Mesenchymal stem cell (in vitro differentiated cells and primary cell): Measurements from ENCODE around the gene GALC.
A peak's percentile ranks its signal among the peaks of the same experiment; 100 is the strongest.

ENCODE experiments used
- DNase-seq: peaks from one replicate; pipeline ENCODE4 v3.0.0-alpha.2; 2013
- H2AFZ ChIP-seq: one replicate; pipeline ENCODE4 v1.6.1; 2013; ENCODE audit warnings: low read depth, mild to moderate bottlenecking, control low read depth, inconsistent platforms, low read length, moderate library complexity
- H2AK5ac ChIP-seq: 2 replicates; pipeline ENCODE4 v1.6.1; 2013; ENCODE audit warnings: low read length, moderate library complexity, mild to moderate bottlenecking, inconsistent platforms; ENCODE audit not compliant: severe bottlenecking
- H2BK120ac ChIP-seq: one replicate; pipeline ENCODE4 v1.6.1; 2013; ENCODE audit warnings: low read depth, mild to moderate bottlenecking, inconsistent platforms, low read length, moderate library complexity
- H2BK12ac ChIP-seq, 2 experiments: one replicate each; pipeline ENCODE4 v1.6.1; 2013; ENCODE audit warnings: inconsistent platforms in 2 of 2, low read length in 2 of 2, mild to moderate bottlenecking in 2 of 2, moderate library complexity in 2 of 2, control low read depth in 1 of 2
- H2BK15ac ChIP-seq: one replicate; pipeline ENCODE4 v1.6.1; 2013; ENCODE audit warnings: mild to moderate bottlenecking, low read depth, inconsistent platforms; ENCODE audit not compliant: poor library complexity, severe bottlenecking
- H2BK5ac ChIP-seq: 2 replicates; pipeline ENCODE4 v1.6.1; 2013; ENCODE audit warnings: low read depth, mild to moderate bottlenecking, low read length, control low read depth, inconsistent platforms; ENCODE audit not compliant: poor library complexity, severe bottlenecking
- H3K14ac ChIP-seq, 2 experiments: one replicate each; pipeline ENCODE4 v1.6.1; 2013; ENCODE audit warnings: inconsistent platforms in 2 of 2, low read length in 2 of 2, control low read depth in 1 of 2, mild to moderate bottlenecking in 1 of 2, moderate library complexity in 1 of 2
- H3K18ac ChIP-seq, 2 experiments: one replicate each; pipeline ENCODE4 v1.6.1; 2013; ENCODE audit warnings: inconsistent platforms in 2 of 2, low read length in 2 of 2, control low read depth in 1 of 2, low read depth in 1 of 2, mild to moderate bottlenecking in 1 of 2
- H3K23ac ChIP-seq, 2 experiments: one replicate each; pipeline ENCODE4 v1.6.1; 2013; ENCODE audit warnings: inconsistent platforms in 2 of 2, low read length in 2 of 2, mild to moderate bottlenecking in 2 of 2, moderate library complexity in 2 of 2, control low read depth in 1 of 2
- H3K27ac ChIP-seq: 2 replicates; pipeline ENCODE4 v1.5.1; 2013; ENCODE audit warnings: mild to moderate bottlenecking, moderate library complexity, low read length, control low read depth, inconsistent platforms; ENCODE audit not compliant: poor library complexity, severe bottlenecking
- H3K27me3 ChIP-seq, 2 experiments: 2 replicates each; pipeline versions ENCODE4 v1.6.1 to v1.7.0; 2013; ENCODE audit warnings: low read length in 2 of 2, mild to moderate bottlenecking in 2 of 2, moderate library complexity in 2 of 2, control low read depth in 1 of 2, inconsistent platforms in 1 of 2; ENCODE audit not compliant: control insufficient read depth in 1 of 2, insufficient read depth in 1 of 2
- H3K36me3 ChIP-seq, 2 experiments: 2 replicates each; pipeline versions ENCODE4 v1.6.1 to v1.7.0; 2013; ENCODE audit warnings: low read length in 2 of 2, control low read depth in 1 of 2, inconsistent platforms in 1 of 2, low read depth in 1 of 2, mild to moderate bottlenecking in 1 of 2; ENCODE audit not compliant: insufficient read depth in 2 of 2, control insufficient read depth in 1 of 2
- H3K4ac ChIP-seq, 2 experiments: one replicate each; pipeline ENCODE4 v1.6.1; 2013; ENCODE audit warnings: inconsistent platforms in 2 of 2, low read length in 2 of 2, mild to moderate bottlenecking in 2 of 2, moderate library complexity in 2 of 2, control low read depth in 1 of 2, low read depth in 1 of 2
- H3K4me1 ChIP-seq: 2 replicates; pipeline ENCODE4 v1.6.1; 2013; ENCODE audit warnings: low read depth, low read length, control low read depth; ENCODE audit not compliant: control insufficient read depth, insufficient read depth
- H3K4me2 ChIP-seq: 2 replicates; pipeline ENCODE4 v1.6.1; 2013; ENCODE audit warnings: low read length, mild to moderate bottlenecking, inconsistent platforms; ENCODE audit not compliant: poor library complexity, severe bottlenecking
- H3K4me3 ChIP-seq, 2 experiments: 2 replicates each; pipeline versions ENCODE4 v1.5.1 to v1.7.0; 2013; ENCODE audit warnings: low read length in 2 of 2, mild to moderate bottlenecking in 2 of 2, control low read depth in 1 of 2, low read depth in 1 of 2; ENCODE audit not compliant: insufficient read depth in 1 of 2
- H3K79me1 ChIP-seq: replicated peaks from 2 replicates; pipeline ENCODE4 v1.6.1; 2013; ENCODE audit warnings: mild to moderate bottlenecking, control low read depth, low read length, inconsistent platforms; ENCODE audit not compliant: poor library complexity, severe bottlenecking
- H3K9ac ChIP-seq: 2 replicates; pipeline ENCODE4 v1.7.0; 2013; ENCODE audit warnings: mild to moderate bottlenecking, low read length, moderate library complexity
- H3K9me3 ChIP-seq: 2 replicates; pipeline ENCODE4 v1.7.0; 2013; ENCODE audit warnings: mild to moderate bottlenecking, low read length; ENCODE audit not compliant: control insufficient read depth
- H4K8ac ChIP-seq: one replicate; pipeline ENCODE4 v1.6.1; 2013; ENCODE audit warnings: inconsistent platforms, mild to moderate bottlenecking, low read length, moderate library complexity
- H4K91ac ChIP-seq: one replicate; pipeline ENCODE4 v1.6.1; 2013; ENCODE audit warnings: mild to moderate bottlenecking, low read length, inconsistent platforms
- WGBS: methylation state at CpG from one replicate; pipeline ENCODE4 v1.1.7; 2013; ENCODE audit warnings: mixed read lengths; 5-methylcytosine and 5-hydroxymethylcytosine counted together

Gene GALC

DNA sequence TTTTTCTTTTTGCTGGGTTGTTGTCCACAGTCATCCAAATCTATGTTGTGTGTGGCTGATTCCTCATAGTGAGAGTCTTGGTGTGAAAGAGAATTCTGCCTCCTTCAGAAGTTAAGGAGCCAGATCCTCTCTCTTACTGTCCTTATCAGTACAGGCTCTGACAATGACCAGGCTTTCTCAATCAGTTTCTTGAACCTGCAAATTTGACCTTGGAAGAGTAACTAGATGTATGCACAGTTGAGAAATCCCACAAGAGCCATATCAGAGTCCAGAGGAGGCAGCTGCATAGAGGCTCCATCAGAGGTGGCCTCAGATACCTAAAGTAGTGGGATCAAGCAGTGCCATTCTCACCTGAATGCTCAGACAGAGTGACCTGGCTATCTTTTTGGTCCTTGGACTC is 5.5 kb upstream of the GALC start:
- Histone ChIP-seq H3K18ac (no peak overlapping the region), H3K27ac (no peak overlapping the region), H3K4ac (no peak overlapping the region), H2BK15ac (no peak overlapping the region), H2AK5ac (no peak overlapping the region), H2BK12ac (no peak overlapping the region), H3K14ac (no peak overlapping the region), H3K4me2 (no peak overlapping the region), H3K9ac (no peak overlapping the region), H2BK120ac (no peak overlapping the region), H3K4me1 (no peaks in the 10 kb centered on the region), H3K4me3 (no peak overlapping the region), H3K23ac (no peak overlapping the region), H3K27me3 (peaks cover 0 to 4% of the 10 kb centered on the region in 2 experiments), H3K36me3 (no peaks in the 10 kb centered on the region), H4K91ac (no peak overlapping the region), H2AFZ (no peak overlapping the region), H4K8ac (no peak overlapping the region), H3K9me3 (no peaks in the 10 kb centered on the region), H2BK5ac (no peak overlapping the region), H3K79me1 (no peaks in the 10 kb centered on the region)
- no peak for DNase-seq

DNA sequence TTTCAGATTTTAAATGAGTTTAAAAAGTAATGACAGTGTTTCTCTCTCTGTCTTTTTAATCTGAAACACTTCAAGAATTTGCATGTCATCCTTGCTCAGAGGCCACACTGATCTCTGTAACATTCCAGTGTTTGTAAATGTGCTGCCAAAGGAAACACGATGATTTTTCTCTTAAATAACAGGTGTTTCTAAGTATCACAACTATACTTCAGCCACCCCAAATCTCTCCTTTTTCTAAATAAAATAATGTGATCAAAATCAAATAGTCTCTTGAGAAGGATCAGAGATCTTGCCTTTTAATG is 3.3 kb upstream of the GALC start:
- Histone ChIP-seq H2BK12ac (no peak overlapping the region), H2BK5ac (no peak overlapping the region), H2AFZ (no peak overlapping the region), H3K27me3 (peaks cover 0 to 4% of the 10 kb centered on the region in 2 experiments), H3K9me3 (no peaks in the 10 kb centered on the region), H3K23ac (no peak overlapping the region), H4K91ac (no peak overlapping the region), H3K79me1 (no peaks in the 10 kb centered on the region), H3K4me1 (peaks cover 6% of the 10 kb centered on the region), H3K4me2 (no peak overlapping the region), H3K14ac (no peak overlapping the region), H4K8ac (no peak overlapping the region), H3K9ac (no peak overlapping the region), H2BK15ac (no peak overlapping the region), H3K4me3 (no peak overlapping the region), H2AK5ac (no peak overlapping the region), H3K18ac (no peak overlapping the region), H2BK120ac (no peak overlapping the region), H3K36me3 (no peaks in the 10 kb centered on the region), H3K4ac (no peak overlapping the region), H3K27ac (peak overlapping the region; percentile 85)
- no peak for DNase-seq
- WGBS = 80% methylated on average over 1 of the region's 1 CpG

DNA sequence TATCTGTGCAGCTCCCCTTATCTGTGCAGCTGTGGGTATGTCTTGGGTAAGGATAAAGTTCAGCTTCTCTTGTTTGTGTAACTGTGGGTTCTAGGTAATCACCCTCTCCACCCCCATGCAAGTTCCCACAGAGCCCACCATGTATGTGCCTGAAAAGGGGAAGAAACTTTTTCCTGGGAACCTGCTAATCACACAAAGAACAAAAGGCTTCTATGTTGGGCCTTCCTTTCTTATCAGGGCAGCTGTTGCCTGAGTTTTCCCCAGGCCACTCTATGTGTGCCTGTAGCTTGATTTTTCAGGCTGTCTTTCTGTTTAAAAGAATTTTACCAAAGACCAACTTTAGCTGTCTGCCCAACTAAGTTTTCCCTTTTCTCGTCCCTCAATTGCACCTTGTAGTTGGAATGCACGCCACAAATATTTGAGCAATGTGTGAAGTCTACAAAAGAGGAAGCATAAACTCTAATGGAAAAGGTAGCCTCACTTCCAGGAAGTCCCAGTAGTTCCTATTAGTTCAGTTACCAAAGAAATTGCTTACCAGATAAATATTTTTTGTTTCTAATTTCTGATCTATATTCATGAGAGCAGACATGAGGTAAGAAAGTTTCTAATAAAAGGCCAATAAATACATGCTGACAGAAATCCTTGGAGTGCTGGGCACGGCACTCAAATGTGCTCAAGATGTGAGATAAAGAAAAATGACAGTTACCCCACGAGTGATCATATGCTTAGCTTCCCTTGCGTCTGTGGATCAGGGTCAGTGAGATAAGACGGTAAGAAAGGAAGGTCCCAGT is 2.7 kb upstream of the GALC start:
- peak; percentile 12 for DNase-seq
- no peak overlapping the region for H3K14ac ChIP-seq
- no peaks in the 10 kb centered on the region for H3K36me3 ChIP-seq
- H3K27ac ChIP-seq = peak overlapping the region; percentile 85
- H3K23ac ChIP-seq = no peak overlapping the region
- peak overlapping the region; percentile 42 for H4K8ac ChIP-seq
- H3K18ac ChIP-seq = no peak overlapping the region
- peak overlapping the region; percentile 61 for H2AK5ac ChIP-seq
- no peak overlapping the region for H2BK15ac ChIP-seq
- peaks cover 6% of the 10 kb centered on the region for H3K4me1 ChIP-seq
- H2BK120ac ChIP-seq = no peak overlapping the region
- H3K9ac ChIP-seq = no peak overlapping the region
- no peak overlapping the region for H3K4me3 ChIP-seq
- 43% methylated on average over 5 of the region's 6 CpGs for WGBS
- no peak overlapping the region for H3K4me2 ChIP-seq
- peak overlapping the region; percentile 29 for H2AFZ ChIP-seq
- no peak overlapping the region for H4K91ac ChIP-seq
- H3K4ac ChIP-seq = no peak overlapping the region
- H2BK12ac ChIP-seq = no peak overlapping the region
- no peaks in the 10 kb centered on the region for H3K79me1 ChIP-seq
- H3K27me3 ChIP-seq = peaks cover 0 to 4% of the 10 kb centered on the region in 2 experiments
- no peak overlapping the region for H2BK5ac ChIP-seq
- no peaks in the 10 kb centered on the region for H3K9me3 ChIP-seq

DNA sequence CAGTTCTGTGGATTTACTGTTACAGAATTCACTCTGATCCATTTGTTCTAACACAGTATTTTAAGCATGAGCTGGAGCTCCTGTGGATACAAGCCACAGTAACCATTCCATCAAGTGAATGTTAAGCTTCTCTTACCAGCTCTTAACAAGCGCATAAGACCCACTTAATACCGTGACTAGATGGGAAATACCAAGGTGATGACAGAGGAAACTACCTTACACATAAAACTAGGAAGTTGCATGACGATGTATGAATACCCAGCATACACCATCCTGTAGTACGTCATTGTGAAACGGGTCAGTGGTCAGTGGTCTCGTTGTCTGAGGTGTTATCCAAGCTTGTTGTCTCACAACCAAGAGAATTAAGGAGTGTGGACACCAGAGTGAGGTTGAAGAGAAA is 2.0 kb upstream of the GALC start:
- H2AFZ ChIP-seq = no peak overlapping the region
- no peak overlapping the region for H3K14ac ChIP-seq
- no peak overlapping the region for H3K4me3 ChIP-seq
- H3K27ac ChIP-seq = peak overlapping the region; percentile 83
- H2BK5ac ChIP-seq = no peak overlapping the region
- no peaks in the 10 kb centered on the region for H3K9me3 ChIP-seq
- H4K91ac ChIP-seq = no peak overlapping the region
- H2BK12ac ChIP-seq = no peak overlapping the region
- peaks cover 0 to 4% of the 10 kb centered on the region in 2 experiments for H3K27me3 ChIP-seq
- 54% methylated on average over 6 of the region's 6 CpGs for WGBS
- no peak overlapping the region for H3K18ac ChIP-seq
- H3K4ac ChIP-seq = peak overlapping the region in 1 of 2 experiments; percentile 21
- H3K9ac ChIP-seq = no peak overlapping the region
- peaks cover 6% of the 10 kb centered on the region for H3K4me1 ChIP-seq
- no peaks in the 10 kb centered on the region for H3K36me3 ChIP-seq
- no peak overlapping the region for H2BK15ac ChIP-seq
- H2AK5ac ChIP-seq = peak overlapping the region; percentile 37
- peaks cover 2% of the 10 kb centered on the region for H3K79me1 ChIP-seq
- H2BK120ac ChIP-seq = no peak overlapping the region
- no peak overlapping the region for H3K23ac ChIP-seq
- no peak overlapping the region for H4K8ac ChIP-seq
- H3K4me2 ChIP-seq = no peak overlapping the region
- DNase-seq = peak; percentile 82
